NB4 (cell line): ENCODE results near the gene SLC25A18.
A peak's percentile ranks its signal among the peaks of the same experiment; 100 is the strongest.
"Not testable (repeated sequence)": the region's sequence is repeated elsewhere in the genome, so short reads cannot be mapped to it uniquely, and the experiment has no call there.

Experiments used
- DNase-seq: peaks from one replicate; pipeline ENCODE4 v3.0.0; 2010; ENCODE audit warnings: low read depth
- H3K4me3 ChIP-seq: one replicate; pipeline ENCODE4 v1.5.1; 2011; ENCODE audit warnings: mild to moderate bottlenecking, low read depth, low read length, moderate library complexity
- CTCF ChIP-seq: IDR thresholded peaks from one replicate; pipeline ENCODE4 v1.5.1; 2012; ENCODE audit warnings: low read depth, low read length
- MAX ChIP-seq: IDR thresholded peaks from 2 replicates; pipeline ENCODE4 v1.6.1; 2011; ENCODE audit warnings: low read depth, low read length
- MYC ChIP-seq: IDR thresholded peaks from 2 replicates; pipeline ENCODE4 v1.6.1; 2011; ENCODE audit warnings: low read depth, low read length
- POLR2A ChIP-seq: IDR thresholded peaks from 2 replicates; pipeline ENCODE4 v1.6.1; 2011; ENCODE audit warnings: mild to moderate bottlenecking; ENCODE audit not compliant: insufficient read length; ENCODE audit errors: extremely low read depth

The SLC25A18 gene

GRCh38 chr22:17633998-17634323 lies 70.7 kb downstream of the SLC25A18 start:
- no peak for TF ChIP-seq CTCF
- no peak for TF ChIP-seq MAX
- no peak overlapping the region for H3K4me3 ChIP-seq
- DNase-seq = no peak

- TF ChIP-seq MYC (no peak), MAX (no peak), POLR2A (no peak), CTCF (no peak)
- DNase-seq = no peak
- no peak overlapping the region for H3K4me3 ChIP-seq
Measured at GRCh38 chr22:17634696-17635095, 71.4 kb downstream of the SLC25A18 start.

- H3K4me3 ChIP-seq, DNase-seq: not testable (repeated sequence)
Measured at GRCh38 chr22:17636850-17637249, 73.6 kb downstream of the SLC25A18 start.

GRCh38 chr22:17637490-17638181 lies 74.3 kb downstream of the SLC25A18 start:
- no peak for DNase-seq
- TF ChIP-seq MAX (no peak), POLR2A (no peak), MYC (no peak), CTCF (no peak)

DNA sequence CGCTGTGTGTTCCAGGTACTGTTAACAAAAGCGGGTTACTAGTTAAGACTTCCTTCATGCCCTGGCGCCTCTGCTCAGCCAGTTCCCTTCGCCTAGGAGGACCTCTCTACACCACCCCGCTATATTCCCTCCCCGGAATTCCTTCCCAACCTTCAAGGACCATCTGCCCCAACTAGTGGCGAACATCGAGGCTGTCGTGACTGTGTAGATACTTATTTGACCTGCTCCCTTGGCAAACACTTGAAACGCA lies 74.8 kb downstream of the SLC25A18 start:
- TF ChIP-seq MYC (no peak; the same call in 1 of the 2 replicates), POLR2A (no peak), CTCF (no peak), MAX (no peak)

More at GRCh38 chr22:17637490-17638181, 74.3 kb downstream of the SLC25A18 start:
- H3K4me3 ChIP-seq = peak overlapping the region; percentile 100

GRCh38 chr22:17638432-17639246 lies 75.3 kb downstream of the SLC25A18 start, which contains the start of gene BCL2L13:
TSS of gene BCL2L13 (plus strand) at chr22:17638757. CDS start at chr22:17655712, 16,955 bp downstream.
- TF ChIP-seq MYC (peak; percentile 30), MAX (peak; percentile 20; the same call in 1 of the 2 replicates), POLR2A (peak; percentile 88), CTCF (no peak)
- peak; percentile 96 for DNase-seq
- peak within 1 kb of the TSS; percentile 100 for H3K4me3 ChIP-seq

More for the DNA sequence above, 74.8 kb downstream of the SLC25A18 start:
- no peak for DNase-seq
- H3K4me3 ChIP-seq = peak overlapping the region; percentile 100
